AG04450 (cell line): Measurements from ENCODE around the gene GLIPR1L2. TPM values are rescaled to one million over a fixed set of nuclear protein-coding genes. Genes with fewer than 3 reads are reported as not detected.

Experiments
- CTCF ChIA-PET: fragments of 300-600, 350-600 bp; formaldehyde crosslinking; extraction: SDS; loops from one replicate; lab custom pipeline; 2022; ENCODE audit warnings: antibody characterized with exemption, inconsistent platforms; lab: Charles Lee
- POLR2A ChIA-PET: fragments of 350-600 bp; formaldehyde crosslinking; extraction: SDS; loops from one replicate; lab custom pipeline; 2021; ENCODE audit warnings: antibody characterized with exemption, inconsistent platforms; lab: Yijun Ruan, JAX
- DNase-seq: peaks from one replicate; pipeline ENCODE4 v3.0.0-alpha.2; 2011; ENCODE audit warnings: low read depth, low spot score
- H3K27ac ChIP-seq: one replicate; pipeline ENCODE4 v1.5.1; 2012; ENCODE audit warnings: low read depth, low read length, control low read depth
- H3K27me3 ChIP-seq: one replicate; pipeline ENCODE4 v1.6.0; 2012; ENCODE audit warnings: low read length; ENCODE audit not compliant: control insufficient read depth, insufficient read depth
- H3K4me3 ChIP-seq: 2 replicates; pipeline ENCODE4 v1.5.1; 2011; ENCODE audit warnings: mild to moderate bottlenecking, low read depth, low read length, control low read depth
- H3K9me3 ChIP-seq: 2 replicates; pipeline ENCODE4 v1.5.1; 2012; ENCODE audit warnings: low read length; ENCODE audit not compliant: control insufficient read depth, insufficient read depth
- CTCF ChIP-seq: IDR thresholded peaks from 2 replicates; pipeline ENCODE4 v1.5.1; 2011; ENCODE audit warnings: low read depth, low read length, control low read depth, inconsistent platforms
- polyA plus RNA-seq: library from polyadenylated mRNA; depleted of rRNA; stranded (reverse); fragments of >200 nt; gene quantifications from 2 replicates; pipeline ENCODE4 v1.2.3, GENCODE V29; 2011

Gene GLIPR1L2
- polyA plus RNA-seq, 1 experiment: 0.27 TPM

- no peaks in the 10 kb centered on the region for H3K27me3 ChIP-seq
- H3K27ac ChIP-seq: no peak overlapping the region
- H3K9me3 ChIP-seq: no peaks in the 10 kb centered on the region
- DNase-seq: no peak
- H3K4me3 ChIP-seq: no peak overlapping the region
- ChIA-PET CTCF (interaction anchor here (1.8 kb wide), 1 partner anchor 28 kb away, joined by 7 read pairs; no protein-coding TSS in a partner anchor), POLR2A (no interaction called here)
- TF ChIP-seq CTCF: no peak
These were observed 29.0 kb downstream of the GLIPR1L2 start for GRCh38 chr12:75419841-75420240.

- CTCF ChIA-PET: no interaction called here
These were observed 36.6 kb downstream of the GLIPR1L2 start for GRCh38 chr12:75427491-75427890.

GRCh38 chr12:75428767-75429166, 37.9 kb downstream of the GLIPR1L2 start:
- Histone ChIP-seq H3K27ac (no peak overlapping the region), H3K27me3 (no peaks in the 10 kb centered on the region), H3K9me3 (peaks cover 7% of the 10 kb centered on the region), H3K4me3 (no peak overlapping the region)
- POLR2A ChIA-PET: no interaction called here
- TF ChIP-seq CTCF: no peak
- CTCF ChIA-PET: no interaction called here
- DNase-seq: no peak

More at GRCh38 chr12:75427491-75427890, 36.6 kb downstream of the GLIPR1L2 start:
- DNase-seq: no peak
- peaks cover 7% of the 10 kb centered on the region for H3K9me3 ChIP-seq
- no peak overlapping the region for H3K4me3 ChIP-seq
- TF ChIP-seq CTCF: no peak
- H3K27me3 ChIP-seq: no peaks in the 10 kb centered on the region
- POLR2A ChIA-PET: no interaction called here
- no peak overlapping the region for H3K27ac ChIP-seq

GRCh38 chr12:75432924-75433323, 42.0 kb downstream of the GLIPR1L2 start:
- H3K9me3 ChIP-seq: peaks cover 11% of the 10 kb centered on the region
- H3K27me3 ChIP-seq: no peaks in the 10 kb centered on the region
- no peak for DNase-seq
- TF ChIP-seq CTCF: no peak
- no peak overlapping the region for H3K4me3 ChIP-seq
- no peak overlapping the region for H3K27ac ChIP-seq
- ChIA-PET POLR2A (no interaction called here), CTCF (interaction anchor here (1.2 kb wide), 1 partner anchor 42 kb away, joined by 4 read pairs; the partner anchor contains the start of gene GLIPR1L2)

- ChIA-PET CTCF (interaction anchor here (1.0 to 2.0 kb wide), 4 partner anchors 9 to 67 kb away, joined by 3 to 6 read pairs (median 6); no protein-coding TSS in a partner anchor), POLR2A (no interaction called here)
- no peak overlapping the region for H3K4me3 ChIP-seq
- H3K27me3 ChIP-seq: no peaks in the 10 kb centered on the region
- peaks cover 10% of the 10 kb centered on the region for H3K9me3 ChIP-seq
- H3K27ac ChIP-seq: no peak overlapping the region
- peak; percentile 36 for TF ChIP-seq CTCF
- DNase-seq: no peak
These were observed 46.7 kb downstream of the GLIPR1L2 start for GRCh38 chr12:75437564-75437963.
